MV-4-11 (cell line): ENCODE measurements around the gene EXOC4.

Experiments used
- DNase-seq: peaks from one replicate; lab custom pipeline; 2025; lab: John Stamatoyannopoulos, UW

The EXOC4 gene

DNA sequence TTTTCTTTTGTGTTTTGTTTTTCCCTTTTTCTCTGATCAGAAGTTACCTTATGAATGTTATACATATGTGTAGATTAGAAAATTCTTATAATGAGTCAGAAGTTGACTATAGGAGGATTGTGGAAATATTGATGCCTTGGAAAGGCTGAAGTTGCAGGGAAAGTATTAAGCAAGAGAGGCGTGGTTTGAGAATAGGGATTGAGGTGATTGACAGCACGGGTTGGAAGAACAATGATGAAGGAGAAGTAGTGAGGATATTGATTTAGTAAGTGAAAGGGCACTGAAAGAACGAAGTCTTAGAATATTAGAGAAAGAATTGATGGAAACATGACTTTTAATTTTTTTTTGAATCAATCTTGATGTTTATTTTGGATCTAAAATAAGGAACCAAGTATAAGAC is 176.0 kb downstream of the EXOC4 start:
- DNase-seq: peak; percentile 2

GRCh38 chr7:133429371-133429770 is 176.5 kb downstream of the EXOC4 start:
- no peak for DNase-seq

DNA sequence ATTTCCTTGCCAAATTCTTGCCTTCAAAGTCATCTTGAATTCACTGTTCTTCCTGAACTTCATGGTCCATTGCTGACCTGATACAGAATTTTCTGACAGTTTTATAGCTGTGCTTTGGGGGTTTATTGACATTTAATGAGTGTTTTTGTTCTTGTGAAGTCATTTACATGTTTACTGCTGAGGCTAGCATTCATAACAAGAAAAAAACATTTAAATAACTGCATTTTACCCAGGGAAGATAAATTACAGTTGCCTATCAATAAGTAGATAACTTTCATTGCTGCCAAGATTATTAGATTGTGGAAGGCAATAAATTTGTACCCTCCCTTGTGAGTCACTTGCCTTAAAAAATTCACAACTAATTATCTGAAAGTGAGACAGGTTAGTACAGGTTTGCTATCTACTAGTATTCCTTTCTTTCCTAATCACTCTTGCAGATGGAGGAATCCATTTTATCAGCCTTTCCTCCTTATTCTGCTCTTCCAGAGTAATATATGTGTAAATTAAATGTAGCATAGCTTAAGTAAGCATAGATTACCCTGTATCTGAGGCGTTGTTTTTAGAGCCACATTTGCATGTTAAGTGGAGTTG is 178.4 kb downstream of the EXOC4 start:
- DNase-seq: no peak

GRCh38 chr7:133433165-133433812 is 180.4 kb downstream of the EXOC4 start:
- DNase-seq: no peak

DNA sequence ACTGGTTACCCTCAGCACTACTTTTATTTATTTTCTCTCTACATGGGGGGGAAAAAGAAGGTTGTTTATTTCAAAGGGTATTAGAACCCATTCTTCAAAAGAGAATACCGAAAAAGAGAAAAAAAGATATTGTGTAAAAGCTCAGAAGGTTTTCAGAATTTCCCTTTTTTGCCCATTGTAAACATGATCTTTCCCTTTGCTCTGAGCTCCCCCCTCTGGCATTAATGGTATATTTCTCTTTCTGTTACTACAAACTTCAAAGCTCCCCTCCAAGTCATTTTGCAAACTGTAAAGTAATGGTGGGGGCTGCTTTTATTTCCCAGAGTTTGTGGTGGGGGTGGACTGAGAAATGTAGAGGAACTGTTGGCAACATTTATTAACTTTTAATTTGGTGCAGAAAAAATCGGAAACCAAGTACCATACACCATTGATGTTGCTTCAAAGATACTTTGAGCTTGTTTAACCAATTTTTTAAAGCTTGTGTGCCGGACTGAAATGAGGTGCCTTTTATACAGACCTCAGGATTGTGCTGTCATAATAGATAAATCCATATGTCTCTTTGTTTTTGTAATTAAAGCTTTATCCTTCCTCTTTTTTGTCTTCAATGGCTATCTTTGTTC is 181.5 kb downstream of the EXOC4 start:
- DNase-seq: peak; percentile 32

DNA sequence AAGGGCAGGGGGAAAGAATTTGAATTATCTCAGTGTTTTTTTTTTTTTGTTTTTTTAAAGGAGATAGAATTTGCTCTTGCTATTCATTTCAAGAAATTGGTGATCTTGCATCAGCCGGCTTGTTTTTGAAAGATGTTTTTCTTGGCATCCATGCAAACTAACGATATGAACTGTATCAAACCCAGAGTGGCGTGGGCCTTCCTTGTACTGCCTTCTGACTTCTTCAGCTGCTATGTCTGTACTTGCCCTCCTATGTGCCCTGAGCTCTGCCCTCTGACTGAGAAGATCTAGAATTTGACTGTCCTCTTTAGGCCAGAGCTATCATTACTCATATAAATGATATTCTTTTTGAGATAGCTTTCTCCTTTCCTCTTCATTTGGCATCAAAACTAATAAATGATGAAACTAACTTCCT is 183.1 kb downstream of the EXOC4 start:
- DNase-seq: no peak

GRCh38 chr7:133437544-133437943 is 184.7 kb downstream of the EXOC4 start:
- no peak for DNase-seq

- DNase-seq: no peak
These were observed 189.9 kb downstream of the EXOC4 start for GRCh38 chr7:133442818-133443217.

DNA sequence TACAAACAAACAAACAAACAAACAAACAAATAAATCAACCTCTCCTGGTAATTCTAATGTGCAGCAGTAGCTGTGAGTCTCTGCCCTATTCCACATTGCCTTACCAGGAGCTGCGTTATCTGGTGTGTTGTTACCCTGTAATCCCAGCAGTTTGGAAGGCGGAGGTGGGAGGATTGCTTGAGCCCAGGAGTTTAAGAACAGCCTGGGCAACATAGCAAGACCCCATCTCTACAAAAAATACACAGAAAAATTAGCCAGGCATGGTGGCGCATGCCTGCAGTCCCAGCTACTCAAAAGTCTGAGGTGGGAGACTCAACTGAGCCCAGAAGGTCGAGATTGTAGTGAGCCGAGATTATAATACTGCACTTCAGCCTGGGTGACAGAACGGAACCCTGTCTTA is 192.7 kb downstream of the EXOC4 start:
- no peak for DNase-seq

- no peak for DNase-seq
These were observed 195.1 kb downstream of the EXOC4 start for GRCh38 chr7:133448012-133448411.

- DNase-seq: no peak
These were observed 199.7 kb downstream of the EXOC4 start for GRCh38 chr7:133452577-133452976.

DNA sequence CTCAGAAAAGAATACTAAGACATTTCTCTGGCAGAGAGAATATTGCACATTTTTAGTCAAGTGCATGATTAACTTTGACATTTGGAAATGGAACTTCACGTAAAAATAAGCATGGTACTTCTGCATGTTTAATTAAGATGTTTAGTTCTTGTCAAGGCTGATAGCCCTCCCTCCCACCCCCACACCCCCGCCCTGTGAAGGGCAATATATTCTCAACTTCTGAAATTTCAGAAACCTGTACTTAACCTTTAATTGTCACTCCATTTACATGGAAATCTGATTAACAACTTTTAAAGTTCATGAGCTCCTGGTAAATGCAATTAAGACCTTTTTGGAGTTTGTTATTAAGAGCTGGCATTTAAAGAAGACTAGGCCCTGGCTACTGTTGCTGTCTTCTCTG is 205.8 kb downstream of the EXOC4 start:
- DNase-seq: no peak

- no peak for DNase-seq
These were observed 208.5 kb downstream of the EXOC4 start for GRCh38 chr7:133461421-133461820.

DNA sequence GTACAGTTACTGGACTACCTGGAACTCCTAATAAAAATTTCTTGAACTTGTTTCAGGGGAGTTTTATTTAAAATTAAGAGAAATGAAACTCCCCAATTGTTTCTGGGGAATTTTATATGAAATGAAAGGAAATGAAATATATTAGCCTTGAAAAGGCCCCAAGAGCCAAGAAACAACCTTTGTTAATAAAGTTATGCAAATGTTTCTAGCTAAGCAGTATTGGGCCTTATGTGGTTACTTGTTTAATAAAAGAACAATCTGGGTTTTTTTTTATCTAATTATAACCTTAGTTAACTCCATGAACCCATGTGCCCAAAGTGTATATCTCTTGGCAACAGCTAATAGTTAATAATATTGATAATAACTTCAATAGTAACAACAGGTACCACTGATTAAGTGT is 222.8 kb downstream of the EXOC4 start:
- no peak for DNase-seq

GRCh38 chr7:133477791-133478190 is 224.9 kb downstream of the EXOC4 start:
- no peak for DNase-seq

- DNase-seq: no peak
These were observed 225.8 kb downstream of the EXOC4 start for GRCh38 chr7:133478591-133479135.

DNA sequence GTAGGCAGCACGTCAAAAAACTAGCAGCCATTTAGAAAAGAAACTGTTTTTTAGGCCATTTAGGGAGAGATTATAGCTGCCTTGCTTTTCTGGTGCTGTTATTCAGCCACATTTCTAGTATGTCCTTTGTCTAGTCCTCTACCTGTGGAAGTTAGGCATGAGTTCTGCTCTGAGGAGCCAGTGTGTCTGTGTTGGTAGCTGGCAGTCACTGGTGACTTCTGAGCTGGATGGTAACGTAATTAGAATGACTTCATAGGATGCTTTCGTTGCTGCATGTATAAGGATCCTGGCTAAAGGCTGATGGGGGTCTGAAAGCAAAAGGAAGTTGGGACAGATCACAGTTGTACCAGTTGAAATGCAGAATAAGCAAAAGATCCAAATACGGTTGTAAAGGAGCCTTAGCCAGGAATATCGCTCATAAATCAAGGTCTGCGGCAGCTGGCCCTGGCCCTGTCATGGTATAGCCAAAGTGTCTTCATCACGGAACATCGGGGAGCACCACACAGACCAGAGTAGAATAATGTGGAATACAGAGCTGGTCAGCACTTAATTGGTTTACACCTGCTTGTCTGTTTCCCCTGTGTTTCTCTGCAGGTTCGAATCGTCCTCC is 226.7 kb downstream of the EXOC4 start:
- no peak for DNase-seq

DNA sequence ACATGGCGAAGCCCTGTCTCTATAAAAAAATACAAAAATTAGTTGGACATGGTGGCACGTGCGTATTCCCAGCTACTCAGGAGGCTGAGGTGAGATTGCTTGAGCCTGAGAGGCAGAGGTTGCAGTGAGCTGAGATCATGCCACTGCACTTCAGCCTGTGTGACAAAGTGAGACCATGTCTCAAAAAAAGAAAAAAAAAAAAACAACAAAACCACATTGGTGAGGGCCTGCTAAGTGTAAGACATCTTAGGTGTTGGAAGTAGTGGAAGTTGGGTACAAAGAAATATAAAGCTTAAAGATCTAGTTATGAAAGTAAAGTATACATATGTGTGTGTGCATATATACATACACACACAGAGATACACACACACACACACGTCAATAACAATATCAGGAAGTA is 228.0 kb downstream of the EXOC4 start:
- no peak for DNase-seq

- DNase-seq: no peak
These were observed 228.8 kb downstream of the EXOC4 start for GRCh38 chr7:133481676-133482075.

- no peak for DNase-seq
These were observed 229.7 kb downstream of the EXOC4 start for GRCh38 chr7:133482599-133482998.

DNA sequence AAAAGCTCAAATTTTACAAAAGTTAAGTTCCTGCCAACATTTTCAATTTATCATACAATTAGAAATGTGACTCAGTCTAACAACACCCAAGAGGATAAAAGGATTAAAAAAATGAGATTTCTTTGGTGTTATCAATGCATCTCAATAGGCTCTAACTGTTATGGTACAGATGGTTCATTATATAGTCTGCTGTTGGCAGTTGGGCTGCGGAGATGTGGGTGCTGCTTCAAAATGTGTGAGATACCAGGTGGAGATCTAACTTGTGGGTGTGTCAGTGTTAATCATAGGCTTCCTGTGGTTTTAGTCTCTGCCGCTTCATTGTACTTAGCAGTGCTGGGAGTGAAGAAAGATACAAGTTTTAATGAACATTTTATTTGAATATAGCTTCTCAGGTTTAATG is 231.2 kb downstream of the EXOC4 start:
- DNase-seq: no peak

GRCh38 chr7:133489906-133490305 is 237.0 kb downstream of the EXOC4 start:
- DNase-seq: no peak

DNA sequence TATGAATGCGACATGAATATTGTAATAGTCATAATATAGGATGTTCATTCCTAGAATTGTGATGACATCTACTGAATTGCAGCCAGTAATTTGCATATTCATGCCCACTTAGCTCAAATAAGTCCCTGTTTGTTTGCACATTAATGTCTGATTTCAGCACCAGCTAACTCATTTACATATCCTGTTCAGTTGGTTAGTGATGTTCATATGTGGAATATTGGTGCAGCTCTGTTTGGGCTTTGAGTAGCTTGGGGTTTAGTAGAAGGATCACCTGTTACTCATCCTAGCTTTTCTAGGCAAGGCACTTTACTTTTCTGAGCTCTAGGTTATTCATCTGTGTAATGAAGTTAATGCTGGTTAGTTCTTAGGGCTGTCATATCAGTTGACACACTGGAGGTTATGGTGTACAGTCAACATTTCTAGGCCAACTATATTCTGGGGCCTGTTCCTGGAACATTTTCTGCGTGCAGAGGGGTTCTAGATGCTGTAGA is 238.4 kb downstream of the EXOC4 start:
- no peak for DNase-seq
